K562 (cell line): ENCODE measurements around the gene POPDC2. TPM values are rescaled to one million over a fixed set of nuclear protein-coding genes. Genes with fewer than 3 reads are reported as not detected.
A peak's percentile ranks its signal among the peaks of the same experiment; 100 is the strongest.

Source experiments
- FIP1L1 ChIP-seq: fragments of 200-400 bp; formaldehyde crosslinking; IDR thresholded peaks from 2 replicates; pipeline ENCODE4 v1.6.1; 2018; ENCODE audit warnings: mild to moderate bottlenecking, low read depth, low read length; ENCODE audit not compliant: poor library complexity, severe bottlenecking
- FUS ChIP-seq: fragments of 200-400 bp; formaldehyde crosslinking; optimal IDR thresholded peaks from 2 replicates; pipeline ENCODE3; 2017; ENCODE audit warnings: low read depth, low read length
- GTF2F1 ChIP-seq: IDR thresholded peaks from 2 replicates; pipeline ENCODE4 v1.6.1; 2011; ENCODE audit warnings: low read depth, low read length, improper control_type of control experiment
- HOXB6 ChIP-seq: fragments of 250-450 bp; sonication (Bioruptor Pico); IDR thresholded peaks from 2 replicates; pipeline ENCODE4 v1.5.1; 2022; ENCODE audit warnings: mild to moderate bottlenecking, borderline replicate concordance
- JUNB ChIP-seq: fragments of 450-650 bp; formaldehyde crosslinking; conservative IDR thresholded peaks from 2 replicates; pipeline ENCODE4 v1.4.0; 2020; ENCODE audit warnings: mild to moderate bottlenecking
- JUND ChIP-seq, 2 experiments: IDR thresholded peaks; 2 replicates in 1 of 2; 3 replicates in 1 of 2; pipeline ENCODE4 v1.6.1; 2011; ENCODE audit warnings: borderline replicate concordance in 2 of 2, low read depth in 2 of 2, low read length in 2 of 2, improper control_type of control experiment in 1 of 2, missing biosample characterization in 1 of 2, missing genetic modification characterization in 1 of 2, missing genetic modification reagents in 1 of 2
- KLF6 ChIP-seq: fragments of 250-450 bp; sonication (Bioruptor Pico); IDR thresholded peaks from 2 replicates; pipeline ENCODE4 v1.4.0; 2020; ENCODE audit warnings: mild to moderate bottlenecking, moderate library complexity, borderline replicate concordance
- MAFK ChIP-seq: IDR thresholded peaks from 2 replicates; pipeline ENCODE4 v1.6.1; 2011; ENCODE audit warnings: low read length, improper control_type of control experiment
- MEIS2 ChIP-seq: fragments of 450-650 bp; IDR thresholded peaks from 2 replicates; pipeline ENCODE4 v1.6.1; 2014; ENCODE audit warnings: mild to moderate bottlenecking; ENCODE audit not compliant: partially characterized antibody
- NFE2 ChIP-seq: IDR thresholded peaks from 2 replicates; pipeline ENCODE4 v1.6.1; 2014; ENCODE audit warnings: antibody characterized with exemption, low read depth
- NFRKB ChIP-seq: fragments of 450-650 bp; IDR thresholded peaks from 2 replicates; pipeline ENCODE4 v1.6.1; 2016; ENCODE audit warnings: low read depth
- NFXL1 ChIP-seq: fragments of 450-650 bp; formaldehyde crosslinking; IDR thresholded peaks from 2 replicates; pipeline ENCODE4 v1.4.0; 2021; ENCODE audit warnings: mild to moderate bottlenecking
- U2AF2 ChIP-seq: fragments of 200-400 bp; formaldehyde crosslinking; optimal IDR thresholded peaks from 2 replicates; pipeline ENCODE3; 2017; ENCODE audit warnings: low read depth, mild to moderate bottlenecking, low read length
- ZC3H11A ChIP-seq: IDR thresholded peaks from 2 replicates; pipeline ENCODE4 v1.6.1; 2012; ENCODE audit warnings: low read depth, low read length, improper control_type of control experiment
- ZNF311 ChIP-seq: fragments of 250-450 bp; sonication (Bioruptor Pico); IDR thresholded peaks from 2 replicates; pipeline ENCODE4 v1.4.0; 2020; ENCODE audit warnings: mild to moderate bottlenecking, moderate library complexity
- ZNF79 ChIP-seq: fragments of 250-450 bp; sonication (Bioruptor Pico); IDR thresholded peaks from 2 replicates; pipeline ENCODE4 v1.4.0; 2020; ENCODE audit warnings: low read depth, mild to moderate bottlenecking, moderate library complexity
- ZZZ3 ChIP-seq: fragments of 450-650 bp; IDR thresholded peaks from 2 replicates; pipeline ENCODE4 v1.6.1; 2016; ENCODE audit warnings: antibody characterized with exemption, mild to moderate bottlenecking, moderate library complexity
- polyA plus RNA-seq, 8 experiments: library from polyadenylated mRNA; depleted of rRNA in 4 of 8; stranded (reverse) in 5 of 8; unstranded in 3 of 8; fragments of >200 nt; fragmentation: Nextera tagmentation in 2 of 8; fragmentation: Illumina TruSeq in 1 of 8; extraction: Ambion mirVana in 2 of 8; extraction: Trizol in 1 of 8; gene quantifications; 2 replicates each; pipeline versions ENCODE4 v1.2.1 to v1.2.3, GENCODE V29; 2011 to 2014; ENCODE audit warnings: inconsistent platforms in 1 of 8, missing spikeins in 1 of 8
- total RNA-seq, 7 experiments: library from RNA; depleted of rRNA in 6 of 7; stranded (reverse); fragments of >200 nt in 6 of 7; fragmentation: Illumina TruSeq in 2 of 7; extraction: Trizol in 2 of 7; gene quantifications; 2 replicates each; pipeline versions ENCODE4 v1.2.1 to v1.2.3, GENCODE V29; 2011 to 2021; ENCODE audit warnings: low replicate concordance in 1 of 7
- TF ChIP-seq, protein P1 (sequence below): fragments of 450-650 bp; IDR thresholded peaks from 2 replicates; pipeline ENCODE4 v1.6.1; 2016; ENCODE audit warnings: antibody characterized with exemption
- TF ChIP-seq, protein P2 (sequence below): fragments of 200-800 bp; sonication (Bioruptor generic); IDR thresholded peaks from 2 replicates; pipeline ENCODE4 v1.6.1; 2017; ENCODE audit warnings: missing genetic modification characterization, missing compliant biosample characterization
- TF ChIP-seq, protein P3 (sequence below): sonication (generic); formaldehyde crosslinking; IDR thresholded peaks from 2 replicates; pipeline ENCODE4 v1.8.0; 2023; ENCODE audit warnings: mild to moderate bottlenecking, missing genetic modification reagents
- TF ChIP-seq, protein P4 (sequence below): fragments of 250-450 bp; sonication (Bioruptor Pico); IDR thresholded peaks from 2 replicates; pipeline ENCODE4 v1.8.0; 2021; ENCODE audit warnings: borderline replicate concordance, mild to moderate bottlenecking, moderate library complexity; ENCODE audit not compliant: poor library complexity, severe bottlenecking
- TF ChIP-seq, protein P5 (sequence below): sonication (generic); formaldehyde crosslinking; IDR thresholded peaks from 2 replicates; pipeline ENCODE4 v1.8.0; 2022; ENCODE audit warnings: mild to moderate bottlenecking, missing genetic modification reagents

POPDC2 gene
- total and polyA plus RNA-seq, 9 of the 15 experiments (the other 6 are each of a cell fraction or from before 2014, with no cell fraction given), result 0.08 to 0.32 (median 0.13) TPM; not detected in 4

DNA sequence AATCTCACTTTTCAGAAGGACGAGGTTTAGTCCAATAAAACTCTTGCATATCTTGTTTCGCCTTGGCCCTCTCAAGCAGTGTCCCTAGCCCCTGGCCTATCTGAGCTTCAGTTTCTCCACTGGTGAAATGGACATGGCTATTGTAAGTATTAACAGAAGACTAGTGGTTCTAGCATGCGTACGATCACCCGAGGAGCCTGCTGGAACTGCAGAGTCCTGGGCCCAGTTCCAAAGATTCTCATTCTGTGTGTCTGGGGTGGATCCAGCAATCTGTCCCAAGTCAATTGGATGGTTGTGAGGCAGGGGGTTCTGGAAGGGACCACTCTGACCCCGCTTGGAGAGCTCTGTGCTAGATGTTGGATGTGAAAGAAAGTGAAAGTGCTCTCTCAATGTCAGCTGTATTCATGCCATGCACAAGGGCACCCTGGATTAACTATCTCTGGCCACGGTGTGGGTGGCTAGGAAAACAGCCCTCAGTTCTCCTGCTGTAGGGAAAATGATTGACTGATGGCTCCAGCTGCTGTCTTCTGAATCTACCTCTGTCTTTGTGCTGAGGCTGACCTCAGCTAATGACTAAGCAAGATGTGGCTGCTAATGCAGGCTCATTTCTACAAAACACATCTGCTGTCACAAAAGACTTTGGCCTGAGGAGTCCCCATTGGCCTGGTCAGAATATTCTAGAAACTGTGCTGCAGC, 64.6 kb downstream of the POPDC2 start (continued):
- TF ChIP-seq, protein P1, sequence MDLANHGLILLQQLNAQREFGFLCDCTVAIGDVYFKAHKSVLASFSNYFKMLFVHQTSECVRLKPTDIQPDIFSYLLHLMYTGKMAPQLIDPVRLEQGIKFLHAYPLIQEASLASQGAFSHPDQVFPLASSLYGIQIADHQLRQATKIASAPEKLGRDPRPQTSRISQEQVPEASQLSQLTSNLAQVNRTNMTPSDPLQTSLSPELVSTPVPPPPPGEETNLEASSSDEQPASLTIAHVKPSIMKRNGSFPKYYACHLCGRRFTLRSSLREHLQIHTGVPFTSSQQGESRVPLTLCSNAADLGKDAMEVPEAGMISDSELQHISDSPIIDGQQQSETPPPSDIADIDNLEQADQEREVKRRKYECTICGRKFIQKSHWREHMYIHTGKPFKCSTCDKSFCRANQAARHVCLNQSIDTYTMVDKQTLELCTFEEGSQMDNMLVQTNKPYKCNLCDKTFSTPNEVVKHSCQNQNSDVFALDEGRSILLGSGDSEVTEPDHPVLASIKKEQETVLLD, result no peak
- TF ChIP-seq FUS, result no peak
- TF ChIP-seq NFRKB, result no peak
- TF ChIP-seq ZZZ3, result no peak
- TF ChIP-seq, protein P2, sequence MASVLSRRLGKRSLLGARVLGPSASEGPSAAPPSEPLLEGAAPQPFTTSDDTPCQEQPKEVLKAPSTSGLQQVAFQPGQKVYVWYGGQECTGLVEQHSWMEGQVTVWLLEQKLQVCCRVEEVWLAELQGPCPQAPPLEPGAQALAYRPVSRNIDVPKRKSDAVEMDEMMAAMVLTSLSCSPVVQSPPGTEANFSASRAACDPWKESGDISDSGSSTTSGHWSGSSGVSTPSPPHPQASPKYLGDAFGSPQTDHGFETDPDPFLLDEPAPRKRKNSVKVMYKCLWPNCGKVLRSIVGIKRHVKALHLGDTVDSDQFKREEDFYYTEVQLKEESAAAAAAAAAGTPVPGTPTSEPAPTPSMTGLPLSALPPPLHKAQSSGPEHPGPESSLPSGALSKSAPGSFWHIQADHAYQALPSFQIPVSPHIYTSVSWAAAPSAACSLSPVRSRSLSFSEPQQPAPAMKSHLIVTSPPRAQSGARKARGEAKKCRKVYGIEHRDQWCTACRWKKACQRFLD (CRISPR knock-in tag), result no peak
- TF ChIP-seq, protein P3, sequence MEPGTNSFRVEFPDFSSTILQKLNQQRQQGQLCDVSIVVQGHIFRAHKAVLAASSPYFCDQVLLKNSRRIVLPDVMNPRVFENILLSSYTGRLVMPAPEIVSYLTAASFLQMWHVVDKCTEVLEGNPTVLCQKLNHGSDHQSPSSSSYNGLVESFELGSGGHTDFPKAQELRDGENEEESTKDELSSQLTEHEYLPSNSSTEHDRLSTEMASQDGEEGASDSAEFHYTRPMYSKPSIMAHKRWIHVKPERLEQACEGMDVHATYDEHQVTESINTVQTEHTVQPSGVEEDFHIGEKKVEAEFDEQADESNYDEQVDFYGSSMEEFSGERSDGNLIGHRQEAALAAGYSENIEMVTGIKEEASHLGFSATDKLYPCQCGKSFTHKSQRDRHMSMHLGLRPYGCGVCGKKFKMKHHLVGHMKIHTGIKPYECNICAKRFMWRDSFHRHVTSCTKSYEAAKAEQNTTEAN (CRISPR knock-in tag), result no peak
- TF ChIP-seq, protein P4, sequence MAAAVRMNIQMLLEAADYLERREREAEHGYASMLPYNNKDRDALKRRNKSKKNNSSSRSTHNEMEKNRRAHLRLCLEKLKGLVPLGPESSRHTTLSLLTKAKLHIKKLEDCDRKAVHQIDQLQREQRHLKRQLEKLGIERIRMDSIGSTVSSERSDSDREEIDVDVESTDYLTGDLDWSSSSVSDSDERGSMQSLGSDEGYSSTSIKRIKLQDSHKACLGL, result no peak
- peak; percentile 81 for TF ChIP-seq NFE2
- no peak for TF ChIP-seq FIP1L1
- peak; percentile 13; the same call in 1 of the 2 replicates for TF ChIP-seq MAFK
- no peak for TF ChIP-seq KLF6
- no peak for TF ChIP-seq NFXL1 (CRISPR knock-in tag)
- TF ChIP-seq MEIS2, result peak; percentile 68
- TF ChIP-seq HOXB6 (CRISPR knock-in tag), result no peak
- TF ChIP-seq GTF2F1, result no peak
- TF ChIP-seq ZC3H11A, result no peak
- no peak for TF ChIP-seq ZNF311 (CRISPR knock-in tag)
- no peak for TF ChIP-seq U2AF2
- no peak for TF ChIP-seq ZNF79 (CRISPR knock-in tag)
- TF ChIP-seq, protein P5, sequence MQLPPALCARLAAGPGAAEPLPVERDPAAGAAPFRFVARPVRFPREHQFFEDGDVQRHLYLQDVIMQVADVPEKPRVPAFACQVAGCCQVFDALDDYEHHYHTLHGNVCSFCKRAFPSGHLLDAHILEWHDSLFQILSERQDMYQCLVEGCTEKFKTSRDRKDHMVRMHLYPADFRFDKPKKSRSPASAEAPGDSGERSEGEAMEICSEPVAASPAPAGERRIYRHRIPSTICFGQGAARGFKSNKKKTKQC, result no peak
- TF ChIP-seq JUND (IDR thresholded peaks at IDR 0.05; ENCODE audit: borderline replicate concordance, low read depth, low read length), result peak; percentile 46; the same call in 1 of the 2 replicates
- TF ChIP-seq JUND (tag; IDR thresholded peaks at IDR 0.05; ENCODE audit: borderline replicate concordance, low read depth, low read length), result peak; percentile 20; the same call in 1 of the 3 replicates
- no peak for TF ChIP-seq JUNB (CRISPR knock-in tag)
- TF ChIP-seq, all 486 proteins: peak for 10
